NB4 (cell line): Measurements from ENCODE around the gene FBRS.
A peak's percentile ranks its signal among the peaks of the same experiment; 100 is the strongest.

Experiments used
- DNase-seq: peaks from one replicate; pipeline ENCODE4 v3.0.0; 2010; ENCODE audit warnings: low read depth
- H3K4me3 ChIP-seq: one replicate; pipeline ENCODE4 v1.5.1; 2011; ENCODE audit warnings: mild to moderate bottlenecking, low read depth, low read length, moderate library complexity
- MYC ChIP-seq: IDR thresholded peaks from 2 replicates; pipeline ENCODE4 v1.6.1; 2011; ENCODE audit warnings: low read depth, low read length
- POLR2A ChIP-seq: IDR thresholded peaks from 2 replicates; pipeline ENCODE4 v1.6.1; 2011; ENCODE audit warnings: mild to moderate bottlenecking; ENCODE audit not compliant: insufficient read length; ENCODE audit errors: extremely low read depth
- TF ChIP-seq, protein P1 (sequence below): IDR thresholded peaks from one replicate; pipeline ENCODE4 v1.5.1; 2012; ENCODE audit warnings: low read depth, low read length
- TF ChIP-seq, protein P2 (sequence below): IDR thresholded peaks from 2 replicates; pipeline ENCODE4 v1.6.1; 2011; ENCODE audit warnings: low read depth, low read length

Gene FBRS

DNA sequence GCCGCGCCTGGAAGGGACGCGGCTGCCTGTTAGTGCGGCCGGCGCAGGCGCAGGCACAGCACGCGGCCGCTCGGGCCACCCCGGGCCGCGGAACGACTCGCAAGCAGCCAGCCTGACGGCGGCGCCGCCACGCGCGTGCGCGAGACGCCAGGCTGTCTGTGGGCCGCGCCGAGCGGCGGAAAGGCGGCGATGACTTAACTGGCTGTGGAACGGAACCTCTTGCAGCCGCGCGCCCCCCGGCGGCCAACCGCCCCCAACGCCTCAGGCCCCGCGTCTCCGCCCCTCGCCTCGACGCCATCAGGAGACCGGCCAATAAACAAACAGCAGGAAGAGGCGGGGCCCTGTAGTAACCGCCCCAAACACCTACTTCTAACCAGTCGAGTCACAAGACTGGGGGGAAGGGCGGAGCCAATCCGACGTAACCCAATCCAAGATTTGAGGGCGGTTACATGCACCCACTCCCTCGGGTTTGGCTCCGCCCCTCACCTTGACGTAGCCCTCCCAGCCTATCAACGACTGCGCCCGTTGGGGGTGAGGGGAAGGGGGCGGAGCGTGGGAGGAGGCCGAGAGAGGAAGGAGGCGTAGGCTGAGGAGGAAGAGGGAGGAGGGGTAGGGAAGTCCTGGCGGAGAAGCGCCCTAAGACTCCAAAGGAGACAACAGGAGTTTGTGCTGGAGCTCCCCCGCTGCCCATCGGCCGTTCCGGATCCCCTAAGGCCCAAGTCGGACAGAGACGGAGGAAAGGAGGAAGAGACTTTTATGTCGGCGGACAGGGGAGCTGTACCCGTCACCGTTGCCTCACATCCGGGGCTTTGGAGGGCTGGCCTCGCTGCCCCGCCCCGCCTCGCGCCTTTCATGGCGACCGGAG is at the start of gene FBRS:
FBRS (plus strand) TSS at position 566 of the 865 bp plus-strand sequence. CDS start 1,088 bp downstream, outside the sequence.
- peak within 1 kb of the TSS; percentile 86 for H3K4me3 ChIP-seq
- peak; percentile 100 for DNase-seq
- TF ChIP-seq POLR2A (peak; percentile 81), MYC (peak; percentile 71)
- TF ChIP-seq, protein P1, sequence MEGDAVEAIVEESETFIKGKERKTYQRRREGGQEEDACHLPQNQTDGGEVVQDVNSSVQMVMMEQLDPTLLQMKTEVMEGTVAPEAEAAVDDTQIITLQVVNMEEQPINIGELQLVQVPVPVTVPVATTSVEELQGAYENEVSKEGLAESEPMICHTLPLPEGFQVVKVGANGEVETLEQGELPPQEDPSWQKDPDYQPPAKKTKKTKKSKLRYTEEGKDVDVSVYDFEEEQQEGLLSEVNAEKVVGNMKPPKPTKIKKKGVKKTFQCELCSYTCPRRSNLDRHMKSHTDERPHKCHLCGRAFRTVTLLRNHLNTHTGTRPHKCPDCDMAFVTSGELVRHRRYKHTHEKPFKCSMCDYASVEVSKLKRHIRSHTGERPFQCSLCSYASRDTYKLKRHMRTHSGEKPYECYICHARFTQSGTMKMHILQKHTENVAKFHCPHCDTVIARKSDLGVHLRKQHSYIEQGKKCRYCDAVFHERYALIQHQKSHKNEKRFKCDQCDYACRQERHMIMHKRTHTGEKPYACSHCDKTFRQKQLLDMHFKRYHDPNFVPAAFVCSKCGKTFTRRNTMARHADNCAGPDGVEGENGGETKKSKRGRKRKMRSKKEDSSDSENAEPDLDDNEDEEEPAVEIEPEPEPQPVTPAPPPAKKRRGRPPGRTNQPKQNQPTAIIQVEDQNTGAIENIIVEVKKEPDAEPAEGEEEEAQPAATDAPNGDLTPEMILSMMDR: peak; percentile 60
- TF ChIP-seq, protein P2, sequence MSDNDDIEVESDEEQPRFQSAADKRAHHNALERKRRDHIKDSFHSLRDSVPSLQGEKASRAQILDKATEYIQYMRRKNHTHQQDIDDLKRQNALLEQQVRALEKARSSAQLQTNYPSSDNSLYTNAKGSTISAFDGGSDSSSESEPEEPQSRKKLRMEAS: peak; percentile 35; the same call in 1 of the 2 replicates

DNA sequence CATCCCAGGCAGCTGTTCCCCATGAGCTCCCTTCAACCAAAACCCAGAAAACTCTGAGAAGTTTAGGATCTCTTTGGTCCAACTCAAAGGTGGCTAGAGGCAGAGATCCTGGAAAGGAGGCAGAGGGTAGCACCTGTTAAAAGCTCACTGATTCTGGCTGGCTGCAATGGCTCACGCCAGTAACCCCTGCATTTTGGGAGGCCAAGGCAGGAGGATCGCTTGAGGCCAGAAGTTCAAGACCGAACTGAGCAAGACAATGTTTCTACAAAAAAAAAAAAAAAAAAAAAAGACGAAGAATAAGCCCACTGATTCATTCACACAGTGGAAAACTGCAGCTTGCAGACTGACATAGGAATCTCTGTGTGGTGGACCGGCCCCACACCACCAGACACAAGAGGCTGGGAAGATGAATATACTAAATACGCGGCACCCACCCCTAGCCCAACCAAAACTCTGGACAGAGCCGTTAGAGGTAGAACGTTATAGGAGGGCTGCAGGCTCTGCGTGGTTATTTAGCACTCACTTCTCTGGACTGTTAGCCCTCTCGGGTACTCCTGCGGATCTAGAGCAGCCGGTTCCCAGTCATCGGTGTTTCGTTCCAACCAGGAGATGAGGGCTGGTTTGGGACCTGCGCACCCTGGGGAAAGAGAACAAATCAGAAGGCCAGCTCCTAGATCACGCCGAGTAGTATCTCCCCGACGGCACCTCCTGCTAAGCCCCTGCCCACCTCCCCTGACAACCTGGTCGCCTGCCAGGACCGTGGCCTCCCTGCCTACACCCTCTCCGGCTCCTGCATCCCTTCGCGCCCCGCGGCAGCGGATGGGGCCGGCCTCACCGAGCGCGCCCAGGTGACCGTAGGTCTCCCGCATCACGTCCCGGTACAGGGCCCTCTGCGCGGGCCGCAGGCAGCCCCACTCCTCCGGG is 49.0 kb upstream of the FBRS start:
- peak; percentile 54 for DNase-seq
- TF ChIP-seq MYC: no peak
- no peak for TF ChIP-seq POLR2A
- TF ChIP-seq, protein P2: no peak
- TF ChIP-seq, protein P1: no peak
- H3K4me3 ChIP-seq: peak overlapping the region; percentile 95

DNA sequence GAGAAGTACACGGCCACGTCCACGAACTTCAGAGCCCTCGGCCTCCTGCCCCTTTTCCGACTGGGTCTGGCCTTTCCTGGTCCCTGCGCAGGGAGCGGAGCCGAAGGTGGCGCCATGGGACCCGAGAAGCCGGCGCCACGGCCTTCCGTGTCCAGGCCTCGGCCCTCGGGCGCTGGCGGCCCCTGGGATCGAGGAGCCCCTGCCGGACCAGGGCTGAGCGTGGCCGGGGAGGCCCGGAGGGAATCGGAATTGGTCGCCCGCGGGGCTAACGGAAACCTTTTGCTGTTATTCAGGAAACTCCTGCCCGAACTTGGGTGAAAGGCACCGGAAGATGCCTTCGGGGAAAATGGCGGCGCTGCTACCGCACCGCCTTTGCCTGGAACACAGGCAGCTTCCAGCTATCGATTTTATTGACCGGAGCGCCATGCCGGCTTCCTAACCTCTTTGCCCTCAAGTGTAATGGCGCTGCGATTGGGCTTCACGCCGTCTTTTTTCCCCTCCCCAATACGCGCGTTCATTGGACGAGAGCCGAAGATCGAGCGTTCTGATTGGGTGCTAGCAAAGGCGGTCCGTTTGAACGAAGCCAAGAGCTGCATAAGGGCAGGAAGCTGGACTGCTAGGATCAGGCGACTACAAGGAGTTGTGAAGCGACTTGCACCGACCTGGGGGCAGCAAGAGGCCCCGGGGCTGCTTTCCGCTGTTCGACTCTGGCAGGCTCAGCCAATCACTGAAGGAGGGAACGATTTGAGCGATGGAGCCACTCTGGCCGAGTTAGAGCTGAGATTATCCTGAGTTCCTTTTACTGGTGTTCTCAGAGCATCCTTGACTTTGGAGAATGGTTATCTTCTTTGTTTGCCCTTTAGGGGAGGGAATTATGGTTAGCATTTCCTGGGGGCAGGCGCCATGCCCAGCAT is 48.0 kb upstream of the FBRS start, which contains the start of gene ZNF689:
ZNF689 (minus strand) TSS at position 464 of the 914 bp plus-strand sequence; CDS start at position 116, 348 bp downstream.
- H3K4me3 ChIP-seq: peak within 1 kb of the TSS; percentile 95
- DNase-seq: peak; percentile 98
- TF ChIP-seq, protein P2: peak; percentile 66
- TF ChIP-seq, protein P1: no peak
- TF ChIP-seq POLR2A: peak; percentile 78
- peak; percentile 55; the same call in 1 of the 2 replicates for TF ChIP-seq MYC

DNA sequence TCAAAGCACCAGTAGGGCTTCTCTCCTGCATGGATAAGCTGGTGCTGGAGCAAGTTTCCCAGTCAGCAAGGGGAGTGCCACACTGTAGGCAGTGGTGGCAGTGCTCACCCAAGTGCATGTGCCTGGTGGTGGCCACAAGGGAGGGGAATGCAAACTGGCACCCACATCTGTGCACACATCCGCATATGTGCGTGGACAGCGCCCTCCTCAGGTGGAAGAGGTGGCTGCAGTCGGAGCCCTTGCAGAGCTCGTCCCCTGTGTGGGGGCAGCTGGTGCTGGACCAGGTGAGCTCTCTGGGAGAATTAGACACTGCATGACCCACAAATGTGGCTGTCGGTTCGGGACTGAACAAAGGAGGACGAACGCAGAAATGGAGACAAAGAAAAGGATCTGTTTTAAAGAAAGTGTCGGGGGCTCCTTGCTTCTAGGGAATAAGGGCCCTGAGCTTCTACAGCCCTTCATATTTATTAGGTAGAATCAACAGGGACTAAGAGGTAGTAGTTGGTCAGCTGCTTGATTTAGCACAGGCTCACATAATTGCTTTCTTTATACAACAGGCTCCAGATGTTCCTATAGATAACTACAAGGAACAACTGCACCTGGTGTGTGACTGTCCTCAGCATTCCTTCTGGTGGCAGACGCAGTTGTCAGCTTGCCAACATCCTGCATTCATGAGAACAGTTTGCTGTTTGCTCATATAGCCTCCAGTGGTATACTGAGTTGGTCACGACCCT is 42.7 kb upstream of the FBRS start:
- DNase-seq: peak; percentile 81
- no peak overlapping the region for H3K4me3 ChIP-seq
- TF ChIP-seq MYC (peak; percentile 81), POLR2A (no peak)
- TF ChIP-seq, protein P2: peak; percentile 71
- TF ChIP-seq, protein P1: peak; percentile 78
